Tibial artery (tissue), 4 donors: Measurements from ENCODE around the gene SACS.

Experiments used
- DNase-seq, 2 donors: peaks; one replicate each; pipeline ENCODE4 v3.0.0-alpha.2; 2019
- H3K27ac ChIP-seq, 2 donors: fragments of 200-600 bp; sonication (generic) in 1 of 2; 1 replicate in 1 of 2; 2 replicates in 1 of 2; pipeline ENCODE4 v1.5.1; 2018 to 2019; ENCODE audit warnings: mild to moderate bottlenecking in 1 of 2
- H3K27me3 ChIP-seq, 2 donors: fragments of 200-600 bp; sonication (generic) in 1 of 2; one replicate each; pipeline versions ENCODE4 v1.5.1 to v1.6.0; 2016 to 2019
- H3K36me3 ChIP-seq, 3 donors: fragments of 200-600 bp; sonication (generic) in 2 of 3; one replicate each; pipeline ENCODE4 v1.5.1; 2016 to 2019; ENCODE audit warnings: mild to moderate bottlenecking in 2 of 3
- H3K4me1 ChIP-seq, 4 donors: fragments of 200-600 bp; sonication (generic) in 2 of 4; 1 replicate in 3 of 4; 2 replicates in 1 of 4; pipeline ENCODE4 v1.5.1; 2016 to 2019
- H3K4me3 ChIP-seq, 2 donors: fragments of 200-600 bp; sonication (generic) in 1 of 2; 1 replicate in 1 of 2; 2 replicates in 1 of 2; pipeline ENCODE4 v1.5.1; 2018 to 2019; ENCODE audit warnings: mild to moderate bottlenecking in 2 of 2
- H3K9me3 ChIP-seq, 3 donors: fragments of 200-600 bp; sonication (generic) in 1 of 3; one replicate each; pipeline ENCODE4 v1.5.1; 2016 to 2019
- intact Hi-C: fragments of 100-400 bp; cut with DNase I; formaldehyde crosslinking; loops from one replicate; pipeline ENCODE4 v1.15.0; 2023; ENCODE audit warnings: low total_unique reads
- TF ChIP-seq, protein P1 (sequence below), 2 experiments: fragments of 200-600 bp in 1 of 2; fragments of 450-650 bp in 1 of 2; IDR thresholded peaks; one replicate each; pipeline ENCODE4 v1.5.1; 2017 to 2019; ENCODE audit warnings: antibody characterized with exemption in 2 of 2, mild to moderate bottlenecking in 1 of 2, moderate library complexity in 1 of 2

Gene SACS

DNA sequence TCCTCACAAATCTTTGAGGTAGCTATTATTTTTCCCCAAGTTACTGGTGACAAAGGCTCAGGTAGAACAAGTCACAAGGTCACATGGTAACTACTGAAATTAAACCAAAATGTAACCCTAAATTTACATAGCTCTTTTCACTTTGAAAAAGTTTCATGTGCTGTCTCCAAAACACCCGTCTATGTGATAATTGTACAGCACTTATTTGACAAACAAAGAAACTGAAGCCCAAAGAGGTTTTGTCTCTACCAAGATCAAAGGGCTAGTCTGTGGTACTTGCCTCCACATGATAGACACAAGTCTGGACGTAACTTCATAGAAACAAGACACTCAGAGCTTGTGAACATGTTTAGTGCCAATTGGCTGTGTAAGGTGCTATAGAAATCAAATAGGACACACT lies 108.3 kb downstream of the SACS start:
- DNase-seq: no peak
- peaks cover 0 to 28% (median 12%) of the 10 kb centered on the region in 4 donors for H3K4me1 ChIP-seq
- H3K36me3 ChIP-seq: no peaks in the 10 kb centered on the region
- H3K9me3 ChIP-seq: peaks cover 0 to 2% (median 0%) of the 10 kb centered on the region in 3 donors
- H3K27ac ChIP-seq: no peak overlapping the region
- H3K27me3 ChIP-seq: no peaks in the 10 kb centered on the region
- TF ChIP-seq, protein P1, sequence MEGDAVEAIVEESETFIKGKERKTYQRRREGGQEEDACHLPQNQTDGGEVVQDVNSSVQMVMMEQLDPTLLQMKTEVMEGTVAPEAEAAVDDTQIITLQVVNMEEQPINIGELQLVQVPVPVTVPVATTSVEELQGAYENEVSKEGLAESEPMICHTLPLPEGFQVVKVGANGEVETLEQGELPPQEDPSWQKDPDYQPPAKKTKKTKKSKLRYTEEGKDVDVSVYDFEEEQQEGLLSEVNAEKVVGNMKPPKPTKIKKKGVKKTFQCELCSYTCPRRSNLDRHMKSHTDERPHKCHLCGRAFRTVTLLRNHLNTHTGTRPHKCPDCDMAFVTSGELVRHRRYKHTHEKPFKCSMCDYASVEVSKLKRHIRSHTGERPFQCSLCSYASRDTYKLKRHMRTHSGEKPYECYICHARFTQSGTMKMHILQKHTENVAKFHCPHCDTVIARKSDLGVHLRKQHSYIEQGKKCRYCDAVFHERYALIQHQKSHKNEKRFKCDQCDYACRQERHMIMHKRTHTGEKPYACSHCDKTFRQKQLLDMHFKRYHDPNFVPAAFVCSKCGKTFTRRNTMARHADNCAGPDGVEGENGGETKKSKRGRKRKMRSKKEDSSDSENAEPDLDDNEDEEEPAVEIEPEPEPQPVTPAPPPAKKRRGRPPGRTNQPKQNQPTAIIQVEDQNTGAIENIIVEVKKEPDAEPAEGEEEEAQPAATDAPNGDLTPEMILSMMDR (IDR thresholded peaks at IDR 0.05): no peak
- H3K4me3 ChIP-seq: no peak overlapping the region
- intact Hi-C loops: no loop called here

DNA sequence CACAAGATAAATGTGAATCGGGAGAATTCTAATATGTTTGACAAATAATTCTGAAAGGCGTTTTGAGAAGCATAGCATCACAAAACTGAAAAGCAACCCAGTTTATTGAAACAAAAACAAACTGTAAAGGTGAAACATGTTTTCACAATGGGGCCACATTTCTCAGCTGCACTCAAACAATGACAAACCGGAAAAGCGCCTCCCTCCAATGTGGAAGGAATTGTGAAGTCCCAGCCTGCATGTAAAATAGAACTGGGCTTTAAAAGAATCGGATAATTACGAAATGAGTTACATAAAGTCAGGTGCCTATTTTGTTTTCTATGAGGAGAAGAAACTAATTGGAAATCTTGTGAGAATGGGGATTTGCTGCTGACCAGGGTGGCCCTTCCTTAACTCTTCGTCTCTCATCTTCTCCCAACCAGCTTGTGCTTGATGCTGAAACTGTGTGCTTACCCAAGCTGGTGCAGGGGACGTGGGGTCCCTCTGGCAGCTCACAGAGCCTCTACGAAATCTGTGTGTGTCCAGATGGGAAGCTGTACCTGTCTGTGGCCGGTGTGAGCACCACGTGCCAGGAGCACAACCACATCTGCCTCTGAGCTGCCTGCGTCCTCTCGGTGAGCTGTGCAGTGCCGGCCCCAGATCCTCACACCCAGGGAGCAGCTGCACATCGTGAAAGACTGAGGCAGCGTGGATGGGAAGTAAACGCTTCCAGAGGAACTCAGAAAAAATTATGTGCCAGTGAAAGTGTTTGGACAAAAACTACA lies 109.4 kb downstream of the SACS start:
- Histone ChIP-seq H3K4me1 (peaks cover 0 to 38% (median 14%) of the 10 kb centered on the region in 4 donors), H3K9me3 (no peaks in the 10 kb centered on the region), H3K4me3 (no peak overlapping the region), H3K27ac (no peak overlapping the region), H3K36me3 (no peaks in the 10 kb centered on the region), H3K27me3 (no peaks in the 10 kb centered on the region)
- intact Hi-C loops: no loop called here
- DNase-seq: no peak
- TF ChIP-seq, protein P1 (IDR thresholded peaks at IDR 0.05): no peak

DNA sequence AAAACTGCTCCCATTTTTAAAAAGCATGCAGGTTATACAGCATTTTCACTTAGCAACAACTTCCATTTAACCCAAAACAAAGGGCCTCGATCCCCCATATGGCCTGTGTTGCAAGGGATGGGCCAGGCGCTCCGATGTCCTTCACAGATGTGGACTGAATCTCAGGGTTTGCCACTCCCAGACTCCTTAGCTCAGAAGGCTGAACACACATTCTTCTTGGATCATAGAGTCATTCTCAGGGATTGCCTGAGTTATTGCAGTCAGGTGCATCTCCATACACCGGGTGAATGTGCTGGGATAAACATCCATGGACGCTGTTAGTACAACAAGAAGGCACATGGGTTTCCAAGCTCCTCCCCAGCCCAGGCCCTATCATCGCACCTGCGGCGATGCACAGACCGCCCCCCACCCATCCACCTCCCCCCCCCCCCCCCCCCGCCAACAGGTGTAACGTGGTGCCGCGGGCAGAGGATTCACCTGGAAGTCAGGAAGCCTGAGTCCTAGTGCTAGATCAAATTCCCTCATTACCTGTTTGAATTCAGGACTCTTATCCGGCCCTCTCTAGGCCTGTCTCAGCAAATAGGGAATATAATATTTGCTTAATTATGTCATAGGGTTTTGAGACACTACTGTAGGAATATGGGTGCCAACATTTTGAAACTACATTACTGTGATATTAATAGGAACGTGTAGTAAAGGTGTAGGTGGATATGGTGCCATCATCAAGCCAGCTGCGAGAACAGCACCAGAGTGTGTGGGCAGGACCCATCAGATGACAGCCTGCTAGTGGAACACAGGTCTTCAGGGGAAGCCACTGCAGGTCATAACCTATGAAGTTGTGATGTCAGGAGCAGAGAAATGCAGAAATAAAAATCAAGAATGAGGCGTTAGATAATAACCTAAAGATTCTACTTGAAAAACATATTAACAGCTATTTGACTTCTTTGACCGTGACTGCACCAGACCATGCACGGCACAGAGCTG lies 110.9 kb downstream of the SACS start:
- Histone ChIP-seq H3K27ac (peak overlapping the region in 1 of 2 donors; percentile 70), H3K4me1 (peaks cover 0 to 40% (median 15%) of the 10 kb centered on the region in 4 donors)
- intact Hi-C loops: no loop called here

DNA sequence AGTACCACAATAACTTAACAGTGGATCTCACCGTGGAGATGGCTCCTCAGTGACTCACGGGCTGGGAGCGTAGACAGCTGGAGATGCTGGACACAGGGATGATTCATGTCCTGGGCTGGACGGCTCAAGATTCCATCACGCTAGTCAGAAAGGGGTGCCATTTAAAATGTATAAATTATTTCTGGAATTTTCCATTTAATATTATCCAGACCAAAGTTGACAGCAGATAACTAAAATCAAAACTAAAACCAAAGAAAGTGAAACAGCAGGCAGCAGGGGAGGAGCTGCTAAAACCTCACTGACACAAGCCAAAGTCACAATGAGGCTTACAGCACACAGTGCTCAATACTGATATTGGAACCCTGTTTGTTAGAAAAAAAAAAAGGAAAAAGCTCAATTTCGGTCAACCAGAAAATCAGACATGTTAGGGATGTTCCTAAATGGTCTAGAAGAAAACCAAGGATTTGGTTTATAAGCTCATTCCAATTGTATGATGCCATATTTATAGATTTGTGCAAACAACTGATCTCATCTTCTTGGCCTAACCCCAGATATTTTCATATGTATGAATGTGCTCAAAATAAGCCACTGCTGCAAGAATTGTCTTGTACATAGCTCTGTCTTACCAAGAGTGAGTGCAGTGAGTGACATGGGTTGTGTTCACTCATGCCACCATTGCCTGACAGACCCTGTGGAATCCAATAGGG lies 111.8 kb downstream of the SACS start:
- peak; percentile 64 to 74 for DNase-seq
- Histone ChIP-seq H3K9me3 (no peaks in the 10 kb centered on the region), H3K36me3 (no peaks in the 10 kb centered on the region), H3K4me3 (peak overlapping the region; percentile 35 to 41), H3K27ac (peak overlapping the region; percentile 68 to 70), H3K4me1 (peaks cover 0 to 40% (median 15%) of the 10 kb centered on the region in 4 donors), H3K27me3 (no peaks in the 10 kb centered on the region)
- intact Hi-C loops: no loop called here
- TF ChIP-seq, protein P1 (IDR thresholded peaks at IDR 0.05): no peak

More for the DNA sequence above, 110.9 kb downstream of the SACS start:
- Histone ChIP-seq H3K36me3 (no peaks in the 10 kb centered on the region), H3K4me3 (no peak overlapping the region), H3K27me3 (no peaks in the 10 kb centered on the region), H3K9me3 (no peaks in the 10 kb centered on the region)
- TF ChIP-seq, protein P1 (IDR thresholded peaks at IDR 0.05): no peak
- no peak for DNase-seq

DNA sequence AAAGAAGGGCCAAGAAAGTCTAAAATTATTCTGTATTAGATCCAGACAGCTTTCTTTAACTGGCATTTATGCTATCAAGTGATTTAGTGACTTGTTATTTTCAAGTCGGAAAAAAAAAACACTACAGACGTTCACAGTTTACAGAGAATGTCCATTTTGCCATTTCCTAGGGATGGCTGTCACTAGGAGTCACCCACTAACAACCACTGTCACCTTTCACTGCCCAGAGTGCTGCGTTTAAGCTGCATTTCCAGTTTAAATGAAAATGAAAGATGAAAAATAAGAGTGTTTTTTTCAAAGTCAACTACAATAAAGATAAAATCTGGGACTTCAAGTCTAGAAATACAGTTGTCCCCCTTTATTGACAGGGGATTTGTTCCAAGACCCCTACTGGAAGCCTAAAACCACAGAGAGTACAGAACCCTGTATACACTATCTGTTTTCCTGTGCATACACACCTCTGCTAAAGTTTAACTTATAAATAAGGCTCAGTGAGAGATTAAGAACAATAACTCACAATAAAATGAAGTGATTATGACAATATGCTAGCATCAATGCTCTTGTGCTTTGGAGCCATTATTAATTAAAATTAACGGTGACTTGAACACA lies 112.5 kb downstream of the SACS start:
- no peak for DNase-seq

More for the DNA sequence above, 112.5 kb downstream of the SACS start:
- TF ChIP-seq, protein P1 (IDR thresholded peaks at IDR 0.05): no peak
- intact Hi-C loops: no loop called here
- peaks cover 0 to 40% (median 15%) of the 10 kb centered on the region in 4 donors for H3K4me1 ChIP-seq
- peak overlapping the region; percentile 68 to 70 for H3K27ac ChIP-seq
- no peaks in the 10 kb centered on the region for H3K36me3 ChIP-seq
- no peaks in the 10 kb centered on the region for H3K27me3 ChIP-seq
- H3K4me3 ChIP-seq: peak overlapping the region; percentile 35 to 41
- no peaks in the 10 kb centered on the region for H3K9me3 ChIP-seq
